H9 (cell line): ENCODE data around the gene GALNT16. TPM values are rescaled to one million over a fixed set of nuclear protein-coding genes. Genes with fewer than 3 reads are reported as not detected.

Experiments used
- DNase-seq: peaks from one replicate; pipeline ENCODE4 v3.0.0-alpha.2; 2017
- H2AFZ ChIP-seq: one replicate; pipeline ENCODE4 v1.6.1; 2013; ENCODE audit warnings: mild to moderate bottlenecking, low read length, control low read depth, moderate library complexity
- H2AK5ac ChIP-seq: 2 replicates; pipeline ENCODE4 v1.6.1; 2013; ENCODE audit warnings: low read length, control low read depth, mixed read lengths; ENCODE audit not compliant: insufficient read length
- H2BK120ac ChIP-seq: one replicate; pipeline ENCODE4 v1.6.1; 2013; ENCODE audit warnings: low read depth, mild to moderate bottlenecking, low read length, control low read depth, inconsistent platforms; ENCODE audit not compliant: poor library complexity, severe bottlenecking
- H2BK12ac ChIP-seq: 2 replicates; pipeline ENCODE4 v1.6.1; 2013; ENCODE audit warnings: low read length, control low read depth, mixed read lengths, low read depth; ENCODE audit not compliant: insufficient read length
- H2BK15ac ChIP-seq: 2 replicates; pipeline ENCODE4 v1.6.1; 2013; ENCODE audit warnings: low read depth, low read length, control low read depth
- H2BK20ac ChIP-seq: one replicate; pipeline ENCODE4 v1.6.1; 2013; ENCODE audit warnings: low read depth, mild to moderate bottlenecking, low read length, control low read depth, inconsistent platforms; ENCODE audit not compliant: poor library complexity, severe bottlenecking
- H2BK5ac ChIP-seq: 2 replicates; pipeline ENCODE4 v1.6.1; 2013; ENCODE audit warnings: low read length, control low read depth, mixed read lengths; ENCODE audit not compliant: insufficient read length
- H3K14ac ChIP-seq: 2 replicates; pipeline ENCODE4 v1.6.1; 2013; ENCODE audit warnings: low read length, control low read depth; ENCODE audit not compliant: insufficient read depth
- H3K18ac ChIP-seq: 2 replicates; pipeline ENCODE4 v1.6.1; 2013; ENCODE audit warnings: low read depth, mild to moderate bottlenecking, mixed read lengths, low read length, control low read depth; ENCODE audit not compliant: insufficient read length
- H3K23ac ChIP-seq: 2 replicates; pipeline ENCODE4 v1.6.1; 2013; ENCODE audit warnings: low read length, control low read depth, mixed read lengths, low read depth; ENCODE audit not compliant: insufficient read length
- H3K23me2 ChIP-seq: 2 replicates; pipeline ENCODE4 v1.6.1; 2013; ENCODE audit warnings: low read depth, mild to moderate bottlenecking, mixed read lengths, low read length, control low read depth; ENCODE audit not compliant: insufficient read length, poor library complexity, severe bottlenecking
- H3K27ac ChIP-seq: 2 replicates; pipeline ENCODE4 v1.5.1; 2013; ENCODE audit warnings: low read length, control low read depth, mixed read lengths, low read depth; ENCODE audit not compliant: insufficient read length
- H3K27me3 ChIP-seq: 2 replicates; pipeline ENCODE4 v1.6.1; 2013; ENCODE audit warnings: low read length, control low read depth, inconsistent platforms; ENCODE audit not compliant: insufficient read depth
- H3K4ac ChIP-seq: 2 replicates; pipeline ENCODE4 v1.6.1; 2013; ENCODE audit warnings: low read depth, mild to moderate bottlenecking, control low read depth, inconsistent platforms, low read length, moderate library complexity
- H3K4me1 ChIP-seq: 2 replicates; pipeline ENCODE4 v1.6.1; 2013; ENCODE audit warnings: low read length, control low read depth, inconsistent platforms; ENCODE audit not compliant: insufficient read depth
- H3K4me2 ChIP-seq: 2 replicates; pipeline ENCODE4 v1.6.1; 2013; ENCODE audit warnings: low read length, control low read depth, mixed read lengths; ENCODE audit not compliant: insufficient read length, insufficient read depth
- H3K56ac ChIP-seq: 2 replicates; pipeline ENCODE4 v1.6.1; 2013; ENCODE audit warnings: low read depth, mild to moderate bottlenecking, mixed read lengths, low read length, control low read depth; ENCODE audit not compliant: insufficient read length
- H3K79me1 ChIP-seq: 2 replicates; pipeline ENCODE4 v1.6.1; 2013; ENCODE audit warnings: low read depth, mild to moderate bottlenecking, moderate library complexity, low read length, control low read depth, inconsistent platforms; ENCODE audit not compliant: insufficient read depth, poor library complexity, severe bottlenecking
- H3K79me2 ChIP-seq: 2 replicates; pipeline ENCODE4 v1.6.1; 2013; ENCODE audit warnings: low read length, control low read depth, inconsistent platforms; ENCODE audit not compliant: insufficient read depth
- H3K9ac ChIP-seq: 2 replicates; pipeline ENCODE4 v1.6.1; 2013; ENCODE audit warnings: low read length, control low read depth, mixed read lengths; ENCODE audit not compliant: insufficient read length; ENCODE audit errors: extremely low read depth
- H3K9me3 ChIP-seq: one replicate; pipeline ENCODE4 v1.6.1; 2013; ENCODE audit warnings: low read depth, low read length, inconsistent platforms; ENCODE audit not compliant: control insufficient read depth
- H3T11ph ChIP-seq: one replicate; pipeline ENCODE4 v1.6.1; 2013; ENCODE audit warnings: mild to moderate bottlenecking, low read length, control low read depth, inconsistent platforms
- H4K20me1 ChIP-seq: one replicate; pipeline ENCODE4 v1.6.1; 2013; ENCODE audit not compliant: control insufficient read depth, insufficient read length, insufficient read depth
- H4K5ac ChIP-seq: 2 replicates; pipeline ENCODE4 v1.6.1; 2013; ENCODE audit warnings: low read depth, mild to moderate bottlenecking, mixed read lengths, low read length, control low read depth; ENCODE audit not compliant: insufficient read length
- H4K8ac ChIP-seq: replicated peaks from 2 replicates; pipeline ENCODE4 v1.6.1; 2013; ENCODE audit warnings: low read length, control low read depth, mixed read lengths, low read depth; ENCODE audit not compliant: insufficient read length
- H4K91ac ChIP-seq: 2 replicates; pipeline ENCODE4 v1.6.1; 2013; ENCODE audit warnings: low read depth, mild to moderate bottlenecking, moderate library complexity, mixed read lengths, low read length, control low read depth; ENCODE audit not compliant: insufficient read length
- H3K27ac Mint-ChIP-seq, 3 experiments: 2 replicates in 2 of 3; 3 replicates in 1 of 3; pipeline ENCODE4 v1.8.0; 2020 to 2021; ENCODE audit warnings: mixed read lengths in 3 of 3, mild to moderate bottlenecking in 1 of 3, moderate library complexity in 1 of 3
- H3K27me3 Mint-ChIP-seq: 2 replicates; pipeline ENCODE4 v1.8.0; 2021; ENCODE audit warnings: low read depth, mild to moderate bottlenecking, moderate library complexity, mixed read lengths
- H3K36me3 Mint-ChIP-seq, 3 experiments: 2 replicates in 2 of 3; 3 replicates in 1 of 3; pipeline ENCODE4 v1.8.0; 2020 to 2021; ENCODE audit warnings: low read depth in 3 of 3, mixed read lengths in 3 of 3; ENCODE audit not compliant: insufficient read depth in 1 of 3
- H3K4me1 Mint-ChIP-seq, 2 experiments: 2 replicates each; pipeline ENCODE4 v1.8.0; 2020; ENCODE audit warnings: mixed read lengths in 2 of 2
- H3K4me3 Mint-ChIP-seq, 2 experiments: 2 replicates in 1 of 2; 3 replicates in 1 of 2; pipeline ENCODE4 v1.8.0; 2020 to 2021; ENCODE audit warnings: mild to moderate bottlenecking in 2 of 2, mixed read lengths in 2 of 2, moderate library complexity in 1 of 2
- H3K9me3 Mint-ChIP-seq, 2 experiments: 2 replicates in 1 of 2; 3 replicates in 1 of 2; pipeline ENCODE4 v1.8.0; 2020; ENCODE audit warnings: mild to moderate bottlenecking in 2 of 2, mixed read lengths in 2 of 2, moderate library complexity in 1 of 2
- WGBS: extraction: QIAGEN DNeasy Blood & Tissue Kit; methylation state at CpG from one replicate; pipeline ENCODE4 v1.1.7; 2013; ENCODE audit warnings: missing lambda C conversion rate, low lambda C conversion rate, mixed read lengths; ENCODE audit not compliant: insufficient read length; ENCODE audit errors: extremely low coverage; 5-methylcytosine and 5-hydroxymethylcytosine counted together
- total RNA-seq: library from RNA; stranded (reverse); gene quantifications from 2 replicates; pipeline ENCODE4 v1.2.1, GENCODE V29; 2021
- TF ChIP-seq, protein P1 (sequence below): fragments of 200-600 bp; sonication (generic); conservative IDR thresholded peaks from 3 replicates; pipeline ENCODE4 v1.8.0; 2021; ENCODE audit warnings: antibody characterized with exemption, mild to moderate bottlenecking

Gene GALNT16
- total RNA-seq, 1 experiment from 2014 or later: 2.3 TPM

GRCh38 chr14:69288956-69289705, 29.2 kb downstream of the GALNT16 start:
- H3K18ac ChIP-seq: no peak overlapping the region
- no peaks in the 10 kb centered on the region for H3K27me3 ChIP-seq
- no peak overlapping the region for H4K91ac ChIP-seq
- no peaks in the 10 kb centered on the region for H3K79me1 ChIP-seq
- H3K4me3 Mint-ChIP-seq: no peak overlapping the region
- no peak overlapping the region for H3K27ac ChIP-seq
- no peak overlapping the region for H3T11ph ChIP-seq
- no peak overlapping the region for H2BK12ac ChIP-seq
- no peak for DNase-seq
- no peaks in the 10 kb centered on the region for H3K9me3 Mint-ChIP-seq
- no CpG with 5 or more reads among the region's 9 CpGs for WGBS
- no peak overlapping the region for H2AFZ ChIP-seq
- no peak overlapping the region for H3K14ac ChIP-seq
- H4K5ac ChIP-seq: no peak overlapping the region
- no peaks in the 10 kb centered on the region for H4K20me1 ChIP-seq
- H2AK5ac ChIP-seq: no peak overlapping the region
- H2BK15ac ChIP-seq: no peak overlapping the region
- no peak overlapping the region for H3K56ac ChIP-seq
- H3K9ac ChIP-seq: no peak overlapping the region
- no peak overlapping the region for H2BK120ac ChIP-seq
- H2BK20ac ChIP-seq: no peak overlapping the region
- no peaks in the 10 kb centered on the region for H3K23me2 ChIP-seq
- no peaks in the 10 kb centered on the region for H3K4me1 ChIP-seq
- no peaks in the 10 kb centered on the region for H3K9me3 ChIP-seq
- peaks cover 8 to 12% of the 10 kb centered on the region in 2 experiments for H3K4me1 Mint-ChIP-seq
- no peak overlapping the region for H4K8ac ChIP-seq
- no peaks in the 10 kb centered on the region for H3K36me3 Mint-ChIP-seq
- no peak overlapping the region for H3K4ac ChIP-seq
- peaks cover 2% of the 10 kb centered on the region for H3K27me3 Mint-ChIP-seq
- no peak overlapping the region for H3K23ac ChIP-seq
- H3K27ac Mint-ChIP-seq: no peak overlapping the region
- no peak overlapping the region for H2BK5ac ChIP-seq
- no peak overlapping the region for H3K4me2 ChIP-seq
- TF ChIP-seq, protein P1, sequence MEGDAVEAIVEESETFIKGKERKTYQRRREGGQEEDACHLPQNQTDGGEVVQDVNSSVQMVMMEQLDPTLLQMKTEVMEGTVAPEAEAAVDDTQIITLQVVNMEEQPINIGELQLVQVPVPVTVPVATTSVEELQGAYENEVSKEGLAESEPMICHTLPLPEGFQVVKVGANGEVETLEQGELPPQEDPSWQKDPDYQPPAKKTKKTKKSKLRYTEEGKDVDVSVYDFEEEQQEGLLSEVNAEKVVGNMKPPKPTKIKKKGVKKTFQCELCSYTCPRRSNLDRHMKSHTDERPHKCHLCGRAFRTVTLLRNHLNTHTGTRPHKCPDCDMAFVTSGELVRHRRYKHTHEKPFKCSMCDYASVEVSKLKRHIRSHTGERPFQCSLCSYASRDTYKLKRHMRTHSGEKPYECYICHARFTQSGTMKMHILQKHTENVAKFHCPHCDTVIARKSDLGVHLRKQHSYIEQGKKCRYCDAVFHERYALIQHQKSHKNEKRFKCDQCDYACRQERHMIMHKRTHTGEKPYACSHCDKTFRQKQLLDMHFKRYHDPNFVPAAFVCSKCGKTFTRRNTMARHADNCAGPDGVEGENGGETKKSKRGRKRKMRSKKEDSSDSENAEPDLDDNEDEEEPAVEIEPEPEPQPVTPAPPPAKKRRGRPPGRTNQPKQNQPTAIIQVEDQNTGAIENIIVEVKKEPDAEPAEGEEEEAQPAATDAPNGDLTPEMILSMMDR: no peak
- no peaks in the 10 kb centered on the region for H3K79me2 ChIP-seq
